Dedifferentiated amniotic fluid mesenchymal stem cell (primary cell): Measurements from ENCODE around the gene SCYGR2.
"Not testable (repeated sequence)": the region's sequence is repeated elsewhere in the genome, so short reads cannot be mapped to it uniquely, and the experiment has no call there.

Experiments used
- DNase-seq: peaks from one replicate; pipeline ENCODE4 v3.0.0-alpha.2; 2016; ENCODE audit errors: extremely low spot score

The SCYGR2 gene, protein sequence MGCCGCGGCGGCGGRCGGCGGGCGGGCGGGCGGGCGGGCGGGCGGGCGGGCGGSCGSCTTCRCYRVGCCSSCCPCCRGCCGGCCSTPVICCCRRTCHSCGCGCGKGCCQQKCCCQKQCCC

DNA sequence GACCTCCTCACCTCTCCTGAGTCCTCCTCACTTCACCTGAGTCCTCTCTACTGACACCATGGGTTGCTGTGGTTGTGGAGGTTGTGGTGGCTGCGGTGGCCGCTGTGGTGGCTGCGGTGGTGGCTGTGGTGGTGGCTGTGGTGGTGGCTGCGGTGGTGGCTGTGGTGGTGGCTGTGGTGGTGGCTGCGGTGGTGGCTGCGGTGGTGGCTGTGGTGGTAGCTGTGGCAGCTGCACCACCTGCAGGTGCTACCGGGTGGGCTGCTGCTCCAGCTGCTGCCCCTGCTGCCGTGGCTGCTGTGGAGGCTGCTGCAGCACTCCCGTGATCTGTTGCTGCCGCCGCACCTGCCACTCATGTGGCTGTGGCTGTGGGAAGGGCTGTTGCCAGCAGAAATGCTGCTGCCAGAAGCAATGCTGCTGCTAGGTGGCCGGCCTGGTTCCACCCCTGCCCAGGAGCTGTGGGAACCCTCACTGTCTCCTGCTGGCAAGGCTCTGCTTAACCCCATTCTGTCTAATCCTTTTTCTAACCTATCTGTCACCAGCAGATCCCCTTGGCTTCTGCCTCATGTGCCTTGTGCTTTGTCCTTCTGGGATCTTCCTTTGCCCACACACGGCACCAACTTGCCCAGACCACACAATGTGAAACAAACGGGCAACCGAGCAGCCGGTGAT is at the start of gene SCYGR2:
SCYGR2 (plus strand) TSS at position 59 of the 669 bp plus-strand sequence; CDS start at position 59, 0 bp downstream.
- not testable (repeated sequence) for DNase-seq

DNA sequence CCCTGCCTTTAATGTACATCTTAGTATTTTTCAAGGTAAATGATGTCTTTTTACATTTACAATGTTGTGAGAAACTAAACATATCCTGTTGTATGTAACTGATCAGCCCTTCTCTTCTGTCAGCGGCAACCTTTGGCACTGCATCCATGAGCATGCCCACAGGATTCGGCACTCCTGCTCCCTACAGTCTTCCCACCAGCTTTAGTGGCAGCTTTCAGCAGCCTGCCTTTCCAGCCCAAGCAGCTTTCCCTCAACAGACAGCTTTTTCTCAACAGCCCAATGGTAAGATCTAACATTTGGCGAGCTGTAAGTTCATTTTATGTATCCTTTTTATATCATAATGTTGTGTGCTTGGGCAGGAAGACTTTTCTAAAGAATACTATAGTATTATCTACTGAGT is 46.9 kb upstream of the SCYGR2 start:
- DNase-seq = no peak

DNA sequence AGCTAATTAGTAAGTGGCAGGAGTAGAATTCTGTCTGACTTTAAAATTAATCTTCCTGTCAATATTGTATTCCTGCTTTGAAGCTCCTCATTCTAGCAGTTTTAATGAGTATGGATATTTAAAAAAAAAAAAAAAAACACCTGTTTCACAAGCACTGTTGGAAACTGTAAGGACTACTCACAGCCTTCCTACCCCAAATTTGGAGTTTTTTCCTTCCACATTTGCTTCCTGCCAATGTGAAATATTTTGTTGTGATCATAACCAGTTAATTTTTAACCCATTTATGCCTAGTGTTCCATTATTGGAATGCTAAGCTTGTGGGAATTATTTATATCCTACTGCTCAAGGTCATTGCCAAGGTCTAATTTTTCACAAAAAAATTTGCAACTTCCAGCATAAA is 36.1 kb upstream of the SCYGR2 start:
- no peak for DNase-seq

DNA sequence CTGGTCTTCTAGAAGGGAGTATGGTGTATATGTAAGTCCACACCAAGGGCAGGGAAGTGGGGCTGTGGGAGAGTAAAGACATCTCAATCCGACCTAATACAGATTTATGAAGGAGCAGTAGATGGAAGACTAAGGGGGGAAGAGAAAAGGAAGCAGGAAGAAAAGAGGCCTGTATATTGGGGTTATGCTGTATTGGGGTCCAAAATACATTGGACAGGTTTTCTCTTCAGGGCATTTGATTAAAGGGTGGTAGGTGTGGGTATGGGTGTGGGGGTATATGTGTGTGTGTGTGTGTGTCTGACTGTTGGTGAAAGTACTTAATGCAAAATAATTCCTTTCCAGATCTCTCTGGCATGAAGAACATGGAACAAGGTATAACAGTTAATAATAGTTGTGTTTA is 33.6 kb upstream of the SCYGR2 start:
- no peak for DNase-seq

DNA sequence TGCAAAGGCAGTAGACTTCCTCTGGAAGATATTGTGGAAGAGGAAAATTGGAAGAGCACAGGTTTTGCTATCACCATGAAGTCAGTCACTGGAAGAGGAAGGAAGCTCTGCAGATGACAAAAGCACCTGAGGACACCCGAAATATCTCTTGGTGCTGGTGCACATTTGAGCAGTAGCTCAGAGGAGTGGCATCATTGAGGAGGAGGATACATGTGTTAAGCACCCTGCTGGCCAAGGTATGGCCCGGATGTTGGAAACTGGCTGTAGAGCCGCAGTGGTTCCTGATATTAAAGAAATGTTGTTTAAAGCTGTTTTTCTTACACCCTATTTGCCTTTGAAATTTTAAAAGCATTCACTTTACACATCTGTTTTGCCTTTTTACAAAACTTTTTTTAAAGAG is 32.7 kb upstream of the SCYGR2 start:
- DNase-seq = no peak

DNA sequence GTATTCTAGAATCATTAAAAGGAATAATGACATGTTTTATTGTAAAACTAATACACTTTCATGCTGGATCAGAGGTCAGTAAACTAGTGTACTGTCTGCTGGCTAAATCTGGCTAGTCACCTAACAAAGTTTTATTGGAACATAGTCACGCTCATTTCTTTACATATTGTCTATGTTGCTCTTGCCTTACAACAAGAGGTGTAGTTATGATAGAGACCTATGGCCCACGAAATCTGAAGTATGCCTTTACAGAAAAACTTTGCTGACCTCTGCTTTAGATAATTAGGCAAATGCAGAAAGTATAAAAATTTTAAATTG is 29.9 kb upstream of the SCYGR2 start:
- no peak for DNase-seq

DNA sequence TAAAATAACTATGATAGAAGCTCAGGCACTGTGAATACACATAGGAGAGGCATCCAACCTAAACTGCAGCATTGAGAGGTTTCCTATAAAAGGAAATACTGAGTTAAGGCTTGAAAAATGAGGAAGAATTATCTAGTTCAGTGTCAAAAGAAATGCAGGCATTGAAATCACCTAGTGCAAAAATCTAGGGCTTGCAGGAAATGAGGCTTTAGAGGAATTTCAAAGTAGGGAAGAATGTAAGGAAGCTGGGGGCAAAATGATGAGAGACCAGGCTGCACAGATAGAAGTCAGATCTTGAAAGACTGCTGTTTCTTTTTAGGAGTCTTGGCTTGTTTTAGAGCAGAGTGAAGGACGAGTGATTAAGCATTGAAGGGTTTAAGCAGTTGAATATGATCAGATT is 28.1 kb upstream of the SCYGR2 start:
- DNase-seq = no peak

DNA sequence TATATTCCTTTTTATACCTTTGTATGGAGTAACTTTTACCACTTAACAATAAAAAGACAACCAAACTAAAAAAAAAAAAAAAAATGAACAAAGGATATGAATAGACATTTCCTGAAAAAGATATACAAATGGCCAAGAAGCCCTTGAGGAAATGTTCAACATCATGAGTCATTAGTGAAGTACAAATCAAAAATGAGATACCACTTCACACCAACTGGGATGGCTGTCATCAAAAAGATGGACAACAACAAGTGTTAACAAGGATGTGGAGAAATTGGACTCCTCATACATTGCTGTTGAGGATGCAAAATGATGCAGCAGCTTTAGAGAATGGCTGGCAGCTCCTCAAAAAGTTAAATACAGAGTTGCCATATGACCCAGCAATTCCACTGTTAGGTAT is 22.6 kb upstream of the SCYGR2 start:
- DNase-seq = no peak

DNA sequence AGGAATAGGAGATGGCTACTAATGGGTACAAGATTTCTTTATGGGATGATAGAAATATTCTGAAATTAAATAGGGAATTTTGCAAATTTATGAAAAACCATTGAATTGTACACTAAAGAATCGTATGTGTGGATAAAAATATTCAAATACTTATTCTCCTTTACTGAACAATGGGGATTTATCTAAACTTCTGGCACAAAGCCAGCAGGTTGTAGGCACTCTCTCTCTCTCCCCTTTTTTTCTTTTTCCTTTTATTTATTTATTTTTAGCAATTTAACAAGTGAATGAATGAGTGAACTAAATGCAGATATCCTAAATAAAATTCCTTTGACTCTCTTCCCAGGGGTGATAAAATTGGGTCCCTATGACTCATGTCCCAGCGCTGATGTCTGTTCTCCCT is 21.9 kb upstream of the SCYGR2 start:
- DNase-seq = no peak

DNA sequence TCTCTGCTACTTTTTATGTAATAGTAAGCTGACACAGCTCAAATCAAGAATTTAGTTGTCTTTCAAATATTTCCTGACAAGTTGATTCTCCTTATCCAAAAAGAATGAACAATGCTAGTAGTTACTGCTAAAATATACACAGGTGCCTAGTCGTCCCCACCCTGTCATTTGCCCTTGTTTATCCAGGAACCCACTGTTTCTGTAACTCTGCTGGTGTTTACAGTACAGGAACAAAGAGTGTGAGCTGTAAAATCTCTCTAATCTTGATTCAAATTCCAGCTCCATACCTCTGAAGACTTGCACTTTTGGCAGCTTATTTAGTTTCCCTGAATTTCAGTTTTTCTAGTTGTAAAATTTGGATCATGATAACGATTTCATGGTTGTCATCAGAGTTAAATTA is 21.1 kb upstream of the SCYGR2 start:
- DNase-seq = no peak

DNA sequence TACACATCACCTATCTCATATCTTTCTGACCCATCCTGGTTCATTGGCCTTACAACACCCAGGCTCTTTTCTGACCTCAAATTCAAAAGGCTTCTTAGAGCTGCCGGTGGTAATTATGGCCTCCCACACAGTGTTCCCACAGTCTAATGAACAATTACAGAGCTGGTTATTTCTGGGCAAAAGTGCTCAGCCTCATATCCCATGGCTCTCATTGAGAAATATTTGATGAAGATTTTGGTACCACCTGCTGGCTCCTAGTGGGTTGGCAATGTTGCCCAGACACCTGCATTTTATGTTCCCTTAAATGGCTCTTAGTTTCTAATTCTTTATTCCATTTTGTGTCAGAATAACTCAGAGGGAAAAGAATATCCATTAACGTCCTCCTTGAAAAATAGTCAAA is 20.1 kb upstream of the SCYGR2 start:
- DNase-seq = no peak

DNA sequence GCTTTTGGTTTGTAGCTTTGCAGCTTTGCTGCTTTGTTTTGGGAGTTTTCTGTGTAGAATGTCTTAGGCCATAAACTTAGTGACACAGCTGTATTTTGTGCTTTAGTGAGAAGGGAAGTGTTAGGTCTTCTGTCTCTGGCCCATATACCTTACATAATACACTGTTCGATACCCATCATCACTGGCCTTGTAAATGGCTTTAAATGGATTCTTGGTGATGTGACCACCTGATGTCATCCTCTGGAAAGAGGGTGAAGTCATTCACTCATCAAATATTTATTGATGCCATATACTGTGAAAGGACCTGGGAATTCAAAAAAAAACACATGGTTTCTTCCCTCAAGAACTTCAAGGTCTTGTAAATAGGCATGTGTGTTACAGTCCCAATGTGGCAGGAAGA is 18.9 kb upstream of the SCYGR2 start:
- no peak for DNase-seq

DNA sequence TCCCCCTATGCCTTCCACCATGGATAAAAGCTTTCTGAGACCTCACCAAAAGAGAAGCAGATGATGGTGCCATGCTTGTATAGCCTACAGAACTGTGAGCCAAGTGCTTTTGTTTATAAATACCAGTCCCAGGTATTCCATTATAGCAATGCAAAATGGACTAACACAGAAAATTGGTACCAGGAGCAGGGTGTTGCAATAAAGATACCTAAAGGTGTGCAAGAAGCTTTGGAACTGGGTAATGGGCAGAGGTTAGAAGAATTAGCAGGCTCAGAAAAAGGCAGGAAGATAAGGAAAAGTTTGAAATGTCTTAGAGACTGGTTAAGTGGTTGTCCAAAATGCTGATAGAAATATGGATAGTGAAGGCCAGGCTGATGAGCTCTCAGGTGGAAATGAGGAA is 16.3 kb upstream of the SCYGR2 start:
- DNase-seq = no peak

DNA sequence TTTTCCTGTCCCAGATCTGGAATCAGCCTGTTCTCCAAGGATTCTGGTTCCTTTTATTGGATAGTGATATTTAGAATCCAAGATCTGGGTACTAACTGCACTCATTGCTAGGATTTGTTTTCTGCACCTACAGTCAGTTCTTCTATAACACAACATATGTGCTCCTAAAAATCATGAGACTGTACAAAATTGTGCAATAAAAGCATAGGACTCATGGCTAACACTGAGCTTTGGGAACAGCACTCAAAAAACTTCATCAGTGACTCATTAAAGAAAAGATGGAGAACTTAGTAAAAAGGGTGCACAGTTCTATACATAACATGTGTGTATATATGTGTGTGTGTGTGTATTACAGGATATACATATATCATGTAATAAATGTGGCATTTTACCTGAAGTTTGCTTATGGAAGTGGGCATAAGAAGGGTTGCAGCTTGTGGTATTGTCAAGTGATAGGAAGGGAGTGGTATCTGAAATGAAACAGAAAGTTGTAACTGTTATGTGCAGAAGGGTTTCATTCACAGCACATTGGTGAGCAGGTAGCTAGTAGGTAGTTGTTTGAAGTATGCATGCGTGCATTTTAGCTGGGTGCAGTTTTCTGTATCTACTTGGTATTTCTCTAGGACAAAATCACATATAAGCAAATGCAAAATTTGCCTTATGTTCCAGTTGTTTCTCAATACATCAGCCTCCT is 5.9 kb upstream of the SCYGR2 start:
- no peak for DNase-seq

DNA sequence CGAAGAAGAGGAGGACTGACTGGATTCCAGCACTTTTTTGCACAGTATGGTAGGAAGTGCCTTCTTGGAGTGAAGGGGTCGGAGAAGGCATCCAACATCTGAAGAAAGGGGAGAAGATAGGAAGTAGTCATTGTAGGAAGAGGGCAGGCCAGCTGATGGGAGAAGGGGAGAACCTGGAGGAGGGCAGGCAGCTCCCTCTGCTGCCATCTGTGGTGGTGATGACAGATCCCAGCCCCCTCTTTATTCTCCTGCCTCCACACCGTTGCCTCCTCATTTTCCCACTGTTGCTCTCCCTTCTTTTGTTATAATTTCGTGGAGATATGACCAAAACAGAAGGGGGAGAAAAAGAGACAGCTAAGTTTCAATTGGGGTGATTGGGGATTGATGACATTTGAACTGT is 2.9 kb upstream of the SCYGR2 start:
- no peak for DNase-seq

DNA sequence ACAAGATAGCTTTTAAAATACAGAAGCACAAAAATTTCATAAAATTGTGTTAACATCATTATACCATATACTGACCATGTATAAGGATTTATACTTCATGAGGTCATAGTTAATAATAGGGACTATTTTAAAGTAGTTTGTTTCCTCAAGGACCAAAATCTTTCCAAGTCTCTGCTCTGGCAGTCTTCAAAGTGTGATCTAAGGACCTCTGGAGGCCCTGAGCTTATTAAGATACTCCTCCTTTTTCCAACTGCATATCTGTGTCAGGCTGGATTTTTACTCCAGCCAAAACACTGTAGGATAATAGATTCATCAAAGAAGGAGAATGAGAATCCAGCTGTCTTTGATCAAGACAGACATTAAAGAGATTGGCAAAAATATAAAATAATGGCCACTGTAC is 1.7 kb upstream of the SCYGR2 start:
- DNase-seq = no peak

DNA sequence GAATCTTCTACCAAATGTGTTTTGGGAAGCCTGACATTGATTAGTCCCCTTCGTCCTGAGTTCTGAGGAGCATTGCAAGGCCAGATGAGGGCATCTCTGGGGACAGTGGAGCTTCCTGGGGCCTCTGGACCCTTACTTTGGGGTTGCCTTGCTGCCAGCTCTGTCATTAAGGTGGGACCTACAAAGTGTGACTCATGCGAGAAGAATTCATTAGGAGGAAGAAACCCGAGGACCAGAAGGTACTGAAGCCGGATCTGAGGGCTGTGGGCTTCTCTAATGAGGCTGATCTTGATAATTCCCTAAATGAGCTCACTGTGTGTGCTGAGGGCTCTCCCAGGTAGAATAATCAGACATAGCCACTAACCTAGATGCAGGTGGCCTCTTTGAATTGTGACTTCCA is 695 bp upstream of the SCYGR2 start:
- no peak for DNase-seq

DNA sequence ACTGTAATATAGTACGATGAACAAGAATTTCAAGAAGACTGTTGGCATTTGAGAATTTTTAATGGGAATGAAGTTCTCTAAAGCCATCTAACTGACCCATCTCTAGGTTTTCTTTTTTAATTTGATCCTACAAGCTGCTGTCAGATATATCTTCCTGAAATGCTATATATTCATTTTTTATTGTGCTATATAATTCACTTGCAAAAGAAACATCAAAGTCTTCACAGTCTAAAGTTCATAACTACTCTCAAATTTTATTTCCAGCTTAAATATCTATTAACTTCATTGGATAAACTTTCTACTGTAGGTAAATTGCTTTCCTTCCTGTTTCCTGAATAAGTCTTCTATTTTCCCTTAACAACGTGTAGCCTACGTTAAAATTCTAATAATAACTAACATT is 3.7 kb downstream of the SCYGR2 start:
- no peak for DNase-seq

DNA sequence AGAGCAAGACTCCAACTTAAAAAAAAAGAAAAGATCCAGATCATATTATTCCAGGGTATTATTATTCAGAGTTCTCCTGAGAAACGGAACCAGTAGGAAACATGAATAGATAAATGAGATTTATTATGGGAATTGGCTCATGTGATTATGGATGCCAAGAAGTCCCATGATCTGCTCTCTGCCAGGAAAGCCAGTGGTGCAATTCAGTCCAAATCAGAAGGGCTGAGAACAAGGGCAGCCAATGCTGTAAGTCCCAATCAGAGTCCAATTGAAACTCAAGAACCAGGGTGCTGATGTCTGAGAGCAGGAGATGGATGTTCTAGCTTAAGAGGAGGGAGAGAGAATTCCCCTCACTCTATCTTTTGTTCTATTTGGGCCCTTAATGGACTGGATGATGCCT is 7.8 kb downstream of the SCYGR2 start:
- DNase-seq = no peak

DNA sequence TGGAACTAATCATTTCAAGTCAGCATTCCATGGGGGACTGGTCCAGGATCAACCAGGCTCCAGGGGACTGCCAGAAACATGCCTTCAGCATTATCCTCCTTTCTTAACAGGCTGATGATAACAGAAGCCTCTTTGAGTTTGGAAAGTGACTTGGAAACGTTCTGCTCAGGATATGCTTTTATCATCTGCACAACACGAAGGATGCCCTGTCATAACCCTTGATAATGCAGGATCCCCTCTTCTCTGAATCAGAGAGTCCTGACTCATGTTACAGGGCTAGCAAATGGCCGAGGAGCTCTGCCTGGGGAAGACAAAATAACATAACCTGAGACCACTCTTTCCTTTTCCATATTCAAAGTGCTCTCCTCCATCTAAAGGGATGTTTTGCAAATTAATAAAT is 9.2 kb downstream of the SCYGR2 start:
- no peak for DNase-seq

DNA sequence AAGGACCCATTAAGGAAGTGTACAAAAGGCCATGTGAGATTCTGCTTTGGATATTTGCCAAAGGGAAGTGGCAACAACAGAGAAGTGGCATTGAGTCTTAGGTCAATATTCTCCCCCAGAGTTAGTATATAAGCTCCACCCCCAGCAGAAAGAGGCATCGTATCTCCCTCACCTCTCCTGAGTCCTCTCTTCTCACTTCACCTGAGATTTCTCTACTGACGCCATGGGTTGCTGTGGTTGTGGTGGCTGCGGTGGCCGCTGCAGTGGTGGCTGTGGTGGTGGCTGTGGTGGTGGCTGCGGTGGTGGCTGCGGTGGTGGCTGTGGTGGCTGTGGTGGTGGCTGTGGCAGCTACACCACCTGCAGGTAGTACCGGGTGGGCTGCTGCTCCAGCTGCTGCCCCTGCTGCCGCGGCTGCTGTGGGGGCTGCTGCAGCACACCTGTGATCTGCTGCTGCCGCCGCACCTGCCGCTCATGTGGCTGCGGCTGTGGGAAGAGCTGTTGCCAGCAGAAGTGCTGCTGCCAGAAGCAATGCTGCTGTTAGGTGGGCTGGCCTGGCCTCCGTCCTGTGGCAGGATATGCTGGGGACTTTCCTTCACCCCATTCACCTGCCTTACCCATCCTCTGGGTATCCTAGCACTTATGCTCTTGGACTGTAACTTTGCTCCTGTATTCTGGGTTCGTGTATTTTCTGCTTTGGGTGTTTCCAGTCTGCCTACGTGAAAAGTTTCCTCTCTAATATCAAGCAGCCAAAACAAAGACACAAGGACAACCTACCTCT is 10.1 kb downstream of the SCYGR2 start:
- DNase-seq = no peak

DNA sequence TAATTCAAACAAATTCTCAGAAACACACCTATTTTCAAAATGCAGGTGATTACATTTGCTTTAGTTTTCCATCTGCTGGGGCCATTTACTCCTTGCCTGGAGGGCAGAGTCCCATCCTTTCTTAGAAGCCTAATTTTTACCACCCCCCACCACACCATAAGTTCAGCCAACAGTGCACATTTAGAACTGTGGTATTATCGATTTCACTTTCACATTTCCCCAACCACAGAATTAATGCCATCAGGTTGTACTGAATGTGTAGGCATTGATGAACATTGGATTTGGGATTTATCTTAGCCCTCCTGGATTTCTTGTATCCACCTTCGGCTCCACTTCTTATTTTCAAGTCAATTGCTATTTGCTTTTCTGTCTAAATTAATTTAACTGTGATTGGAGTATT is 11.4 kb downstream of the SCYGR2 start:
- DNase-seq = no peak
